ENCODE data around the gene CCDC24. TPM values are rescaled to one million over a fixed set of nuclear protein-coding genes. Genes with fewer than 3 reads are reported as not detected.
A peak's percentile ranks its signal among the peaks of the same experiment; 100 is the strongest.

The CCDC24 gene
- total and polyA plus RNA-seq, 2 of the 13 experiments (the other 11 are each of a cell fraction or from before 2014, with no cell fraction given): 1.4 to 2.9 TPM

- TF ChIP-seq ELF4 (CRISPR knock-in tag; IDR thresholded peaks at IDR 0.05; ENCODE audit: borderline replicate concordance): no peak
- 0 out of 2 replicates have a peak, but pooled peaks have one; percentile 41 for TF ChIP-seq ZNF782 (CRISPR knock-in tag; IDR thresholded peaks at IDR 0.05; ENCODE audit: borderline replicate concordance)
- TF ChIP-seq FOXP1 (IDR thresholded peaks at IDR 0.05): no peak
- TF ChIP-seq FOXP1 (CRISPR knock-in tag; IDR thresholded peaks at IDR 0.05): no peak
- TF ChIP-seq ZNF205 (CRISPR knock-in tag; IDR thresholded peaks at IDR 0.05): peak; percentile 59; the same call in 1 of the 2 replicates
- TF ChIP-seq ZMAT3 (CRISPR knock-in tag; conservative IDR thresholded peaks at IDR 0.05): peak; percentile 60; the same call in 1 of the 2 replicates
- no peak for TF ChIP-seq ZNF10 (CRISPR knock-in tag; IDR thresholded peaks at IDR 0.05; ENCODE audit: borderline replicate concordance, low read depth)
- TF ChIP-seq MEF2D (CRISPR knock-in tag; IDR thresholded peaks at IDR 0.05): no peak
- TF ChIP-seq IKZF4 (CRISPR knock-in tag; IDR thresholded peaks at IDR 0.05; ENCODE audit: borderline replicate concordance, low read depth, not compliant biosample characterization): peak; percentile 43
- TF ChIP-seq TFDP1 (CRISPR knock-in tag; IDR thresholded peaks at IDR 0.05; ENCODE audit: borderline replicate concordance): peak; percentile 89
- 0 out of 2 replicates have a peak, but pooled peaks have one; percentile 49 for TF ChIP-seq ZSCAN31 (CRISPR knock-in tag; IDR thresholded peaks at IDR 0.05; ENCODE audit: low read depth)
- peak; percentile 68; the same call in 1 of the 3 replicates for TF ChIP-seq MXI1 (IDR thresholded peaks at IDR 0.05; ENCODE audit: borderline replicate concordance, low read depth, low read length)
- TF ChIP-seq ZNF256 (CRISPR knock-in tag; conservative IDR thresholded peaks at IDR 0.05): no peak
- TF ChIP-seq RXRB (CRISPR knock-in tag; IDR thresholded peaks at IDR 0.05; ENCODE audit: borderline replicate concordance): peak; percentile 37; the same call in 1 of the 2 replicates
- TF ChIP-seq NFYC (CRISPR knock-in tag; IDR thresholded peaks at IDR 0.05): peak; percentile 24; the same call in 1 of the 2 replicates
- TF ChIP-seq NFIC (IDR thresholded peaks at IDR 0.05; ENCODE audit: low read length): no peak
- TF ChIP-seq ZNF317 (CRISPR knock-in tag; IDR thresholded peaks at IDR 0.05): no peak
- no peak for TF ChIP-seq ZNF501 (CRISPR knock-in tag; IDR thresholded peaks at IDR 0.05)
- 0 out of 2 replicates have a peak, but pooled peaks have one; percentile 57 for TF ChIP-seq ATF7-NPFF (CRISPR knock-in tag; IDR thresholded peaks at IDR 0.05; ENCODE audit: low read depth)
- TF ChIP-seq NONO (IDR thresholded peaks at IDR 0.05): no peak
- TF ChIP-seq NONO (CRISPR knock-in tag; conservative IDR thresholded peaks at IDR 0.05): peak; percentile 51; the same call in 1 of the 2 replicates
- no peak for TF ChIP-seq DR1 (CRISPR knock-in tag; IDR thresholded peaks at IDR 0.05)
- TF ChIP-seq ZBTB8A (CRISPR knock-in tag; IDR thresholded peaks at IDR 0.05; ENCODE audit: borderline replicate concordance, low read depth): 0 out of 2 replicates have a peak, but pooled peaks have one; percentile 55
- peak; percentile 65; the same call in 1 of the 2 replicates for TF ChIP-seq ZFP91 (CRISPR knock-in tag; IDR thresholded peaks at IDR 0.05; ENCODE audit: borderline replicate concordance)
- TF ChIP-seq NFE2L2 (IDR thresholded peaks at IDR 0.05; ENCODE audit: low read length): no peak
Measured at GRCh38 chr1:43979528-43980254, 11.7 kb upstream of the CCDC24 start (continued).

All from HepG2 (cell line).